Upper lobe of left lung (tissue), 6 donors: Measurements from ENCODE around the gene IL12B. TPM values are rescaled to one million over a fixed set of nuclear protein-coding genes. Genes with fewer than 3 reads are reported as not detected.
"Not testable (repeated sequence)": the region's sequence is repeated elsewhere in the genome, so short reads cannot be mapped to it uniquely, and the experiment has no call there.

Source experiments
- ATAC-seq, 2 donors: fragments of 200-7000 bp; cut with Tn5 transposase; one replicate each; pipeline ENCODE4 v1.9.1; 2022; ENCODE audit warnings: mild to moderate bottlenecking in 2 of 2, moderate library complexity in 2 of 2; ENCODE audit not compliant: low FRiP score in 2 of 2
- DNase-seq, 2 donors: peaks; one replicate each; pipeline ENCODE4 v3.0.0-alpha.2; 2019 to 2020
- H3K27ac ChIP-seq, 4 donors: fragments of 200-600 bp; sonication (generic); one replicate each; pipeline ENCODE4 v1.5.1; 2016 to 2019
- H3K27me3 ChIP-seq, 4 donors: fragments of 200-600 bp; sonication (generic); one replicate each; pipeline ENCODE4 v1.5.1; 2017 to 2019
- H3K36me3 ChIP-seq, 4 donors: fragments of 200-600 bp; sonication (generic); one replicate each; pipeline ENCODE4 v1.5.1; 2016 to 2019
- H3K4me1 ChIP-seq, 4 donors: fragments of 200-600 bp; sonication (generic); one replicate each; pipeline ENCODE4 v1.5.1; 2018 to 2019
- H3K4me3 ChIP-seq, 4 donors: fragments of 200-600 bp; sonication (generic); one replicate each; pipeline ENCODE4 v1.5.1; 2017 to 2019; ENCODE audit warnings: mild to moderate bottlenecking in 2 of 4, moderate library complexity in 1 of 4
- H3K9me3 ChIP-seq, 4 donors: fragments of 200-600 bp; sonication (generic); one replicate each; pipeline ENCODE4 v1.5.1; 2018 to 2019
- CTCF ChIP-seq, 6 experiments: fragments of 450-650 bp in 4 of 6; fragments of 200-600 bp in 2 of 6; sonication (generic) in 2 of 6; IDR thresholded peaks; one replicate each; pipeline ENCODE4 v1.5.1; 2016 to 2019; ENCODE audit warnings: antibody characterized with exemption in 6 of 6
- EP300 ChIP-seq, 4 donors: sonication (generic); formaldehyde crosslinking; IDR thresholded peaks; one replicate each; pipeline ENCODE4 v1.5.1; 2017; ENCODE audit warnings: antibody characterized with exemption in 4 of 4, control low read depth in 2 of 4
- POLR2A ChIP-seq, 4 donors: fragments of 450-650 bp; IDR thresholded peaks; one replicate each; pipeline ENCODE4 v1.5.1; 2016 to 2017; ENCODE audit warnings: antibody characterized with exemption in 4 of 4, mild to moderate bottlenecking in 2 of 4
- POLR2AphosphoS5 ChIP-seq, 2 donors: sonication (generic); formaldehyde crosslinking; IDR thresholded peaks; one replicate each; pipeline ENCODE4 v1.5.1; 2017; ENCODE audit warnings: antibody characterized with exemption in 2 of 2
- WGBS, 2 donors: methylation state at CpG; one replicate each; pipeline ENCODE4 v1.1.5; 2017 to 2018; 5-methylcytosine and 5-hydroxymethylcytosine counted together
- total RNA-seq, 6 donors: library from RNA; depleted of rRNA in 4 of 6; stranded (reverse); fragments of >200 nt in 4 of 6; gene quantifications; one replicate each; pipeline versions ENCODE4 v1.1.0 to v1.2.1, GENCODE V29; 2016 to 2021
- donor health status: DM: no; HTN: no; CAD: no; lungs with moderate emphysema.
- donor health status: DM: no; HTN: yes; CAD: no; lungs with severe emphysema.

Gene IL12B
- total RNA-seq, 6 donors from 2014 or later = not detected

- ATAC-seq = no peak
- peaks cover 0 to 3% (median 0%) of the 10 kb centered on the region in 4 donors for H3K4me1 ChIP-seq
- H3K4me3 ChIP-seq = no peak overlapping the region
- no peak overlapping the region for H3K27ac ChIP-seq
- H3K36me3 ChIP-seq = peaks cover 0 to 4% (median under 1%) of the 10 kb centered on the region in 4 donors
- 75 to 77% methylated on average over 4 of the region's 4 CpGs for WGBS, 2 donors
- DNase-seq = no peak
- TF ChIP-seq EP300 (IDR thresholded peaks at IDR 0.05) (no peak), POLR2A (IDR thresholded peaks at IDR 0.05) (no peak), CTCF (IDR thresholded peaks at IDR 0.05) (no peak), POLR2AphosphoS5 (IDR thresholded peaks at IDR 0.05) (no peak)
- no peaks in the 10 kb centered on the region for H3K27me3 ChIP-seq
- H3K9me3 ChIP-seq = no peaks in the 10 kb centered on the region
Observed at GRCh38 chr5:159290741-159291140, 39.5 kb downstream of the IL12B start.

DNA sequence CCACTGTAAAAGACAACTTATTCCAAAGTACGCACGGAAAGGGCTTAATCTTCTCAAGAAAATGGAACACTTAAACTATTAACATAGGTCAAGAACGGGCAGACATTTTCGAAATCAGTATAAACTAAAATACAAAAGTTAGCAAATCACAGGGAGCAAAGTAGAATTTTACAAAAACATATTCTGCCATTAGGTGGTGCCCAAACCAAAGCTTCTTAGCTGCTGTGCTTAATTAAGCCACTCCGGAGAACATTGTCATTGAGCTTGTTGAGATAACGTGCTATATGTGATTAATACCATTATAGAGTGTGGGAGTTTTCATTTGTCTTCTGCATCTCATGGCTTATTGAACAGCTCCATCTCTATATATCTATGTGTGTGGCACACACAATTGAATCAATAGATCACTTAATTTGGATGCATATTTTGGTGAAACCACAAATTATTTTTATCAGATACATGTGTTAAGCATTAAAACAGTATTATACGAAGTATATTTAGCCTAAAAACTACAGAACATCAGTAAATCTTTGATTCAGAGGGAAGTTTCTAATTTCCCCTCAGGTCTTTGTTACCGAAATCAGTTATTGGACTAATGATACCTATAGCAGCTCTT lies 43.8 kb downstream of the IL12B start:
- Histone ChIP-seq H3K27ac (no peak overlapping the region), H3K9me3 (no peaks in the 10 kb centered on the region), H3K36me3 (peaks cover 2 to 33% (median 8%) of the 10 kb centered on the region in 4 donors), H3K27me3 (no peaks in the 10 kb centered on the region), H3K4me1 (peaks cover 0 to 3% (median 0%) of the 10 kb centered on the region in 4 donors), H3K4me3 (no peak overlapping the region)
- peak; percentile 36 to 57 for ATAC-seq
- 49 to 58% methylated on average over 8 of the region's 8 CpGs for whole genome bisulfite sequencing, 2 donors
- TF ChIP-seq POLR2A (IDR thresholded peaks at IDR 0.05) (no peak), CTCF (IDR thresholded peaks at IDR 0.05) (peak in 5 of 6 experiments; percentile 12 to 47 (median 31))
- DNase-seq = no peak

GRCh38 chr5:159274676-159275075 lies 55.6 kb downstream of the IL12B start:
- DNase-seq = no peak
- Histone ChIP-seq H3K4me1 (no peaks in the 10 kb centered on the region), H3K27ac (no peak overlapping the region), H3K9me3 (no peaks in the 10 kb centered on the region), H3K27me3 (no peaks in the 10 kb centered on the region), H3K4me3 (no peak overlapping the region), H3K36me3 (peaks cover 0 to 82% (median 21%) of the 10 kb centered on the region in 4 donors)
- no peak for TF ChIP-seq CTCF (IDR thresholded peaks at IDR 0.05)
- no peak for TF ChIP-seq EP300 (IDR thresholded peaks at IDR 0.05)
- TF ChIP-seq POLR2A (IDR thresholded peaks at IDR 0.05) = no peak
- no peak for TF ChIP-seq POLR2AphosphoS5 (IDR thresholded peaks at IDR 0.05)
- no peak for ATAC-seq

DNA sequence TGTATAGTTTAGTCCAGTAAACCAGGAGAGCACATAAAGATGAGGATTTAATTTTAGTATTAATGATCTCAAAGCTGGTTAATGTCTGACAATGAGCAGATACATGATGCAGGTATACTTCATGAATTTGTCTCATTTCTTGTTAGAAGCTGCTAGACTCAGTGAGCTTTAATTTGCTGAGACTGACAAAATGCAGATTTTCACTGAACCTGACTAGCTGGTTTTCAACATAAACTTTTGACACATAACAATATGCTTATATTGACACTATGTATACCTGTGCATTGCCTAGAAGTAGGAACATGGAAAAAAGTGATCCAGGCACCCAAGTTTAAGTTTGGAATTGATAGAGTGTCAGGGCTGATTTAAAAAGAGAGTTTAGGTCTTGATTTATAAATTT lies 56.4 kb downstream of the IL12B start:
- TF ChIP-seq POLR2A (IDR thresholded peaks at IDR 0.05) (no peak), EP300 (IDR thresholded peaks at IDR 0.05) (no peak), POLR2AphosphoS5 (IDR thresholded peaks at IDR 0.05) (no peak), CTCF (IDR thresholded peaks at IDR 0.05) (no peak)
- no peaks in the 10 kb centered on the region for H3K9me3 ChIP-seq
- no peak for ATAC-seq
- H3K4me1 ChIP-seq = no peaks in the 10 kb centered on the region
- H3K27me3 ChIP-seq = no peaks in the 10 kb centered on the region
- DNase-seq = no peak
- peaks cover 0 to 82% (median 18%) of the 10 kb centered on the region in 4 donors for H3K36me3 ChIP-seq
- no peak overlapping the region for H3K27ac ChIP-seq
- no peak overlapping the region for H3K4me3 ChIP-seq

GRCh38 chr5:159269723-159270122 lies 60.6 kb downstream of the IL12B start:
- WGBS, 2 donors = 77% methylated on average over 2 of the region's 2 CpGs
- Histone ChIP-seq H3K36me3 (peaks cover 0 to 54% (median 10%) of the 10 kb centered on the region in 4 donors), H3K4me1 (peaks cover 0 to 5% (median 0%) of the 10 kb centered on the region in 4 donors), H3K9me3 (no peaks in the 10 kb centered on the region), H3K27ac (no peak overlapping the region), H3K27me3 (no peaks in the 10 kb centered on the region), H3K4me3 (no peak overlapping the region)
- DNase-seq (no peak), ATAC-seq (no peak)
- no peak for TF ChIP-seq EP300 (IDR thresholded peaks at IDR 0.05)
- no peak for TF ChIP-seq POLR2A (IDR thresholded peaks at IDR 0.05)
- TF ChIP-seq POLR2AphosphoS5 (IDR thresholded peaks at IDR 0.05) = no peak
- TF ChIP-seq CTCF (IDR thresholded peaks at IDR 0.05) = no peak

- ATAC-seq, H3K4me3 ChIP-seq, H3K9me3 ChIP-seq, DNase-seq, H3K27me3 ChIP-seq, H3K27ac ChIP-seq: not testable (repeated sequence)
- Histone ChIP-seq H3K36me3 (peaks cover 0 to 29% (median 3%) of the 10 kb centered on the region in 4 donors), H3K4me1 (peaks cover 7 to 18% (median 16%) of the 10 kb centered on the region in 4 donors)
- WGBS, 2 donors = 86 to 95% methylated on average over 1 to 2 of the region's 2 CpGs
Observed at GRCh38 chr5:159266764-159267163, 63.5 kb downstream of the IL12B start.
